PC-3 (cell line): ENCODE data around the gene BPIFB2.

ENCODE experiments used
- CTCF ChIP-seq: fragments of 300-600 bp; sonication (generic); conservative IDR thresholded peaks from 2 replicates; pipeline ENCODE4 v1.5.1; 2017; ENCODE audit warnings: antibody characterized with exemption, low read depth, mild to moderate bottlenecking, low read length
- EZH2 ChIP-seq: fragments of 300-600 bp; sonication (generic); IDR thresholded peaks from one replicate; pipeline ENCODE4 v1.6.1; 2017; ENCODE audit warnings: antibody characterized with exemption, mild to moderate bottlenecking, low read length; ENCODE audit not compliant: unreplicated experiment
- EZH2phosphoT487 ChIP-seq: fragments of 300-600 bp; sonication (generic); IDR thresholded peaks from 2 replicates; pipeline ENCODE4 v1.6.1; 2018; ENCODE audit warnings: mild to moderate bottlenecking, antibody characterized with exemption, low read length, borderline replicate concordance

- TF ChIP-seq CTCF: no peak
- no peak for TF ChIP-seq EZH2phosphoT487
- TF ChIP-seq EZH2: no peak
Observed at GRCh38 chr20:32980131-32980941, 27.2 kb upstream of the BPIFB2 start.
